H9 (cell line): Measurements from ENCODE around the gene OSM. TPM values are rescaled to one million over a fixed set of nuclear protein-coding genes. Genes with fewer than 3 reads are reported as not detected.

Source experiments
- DNase-seq: peaks from one replicate; pipeline ENCODE4 v3.0.0-alpha.2; 2017
- H2AFZ ChIP-seq: one replicate; pipeline ENCODE4 v1.6.1; 2013; ENCODE audit warnings: mild to moderate bottlenecking, low read length, control low read depth, moderate library complexity
- H2AK5ac ChIP-seq: 2 replicates; pipeline ENCODE4 v1.6.1; 2013; ENCODE audit warnings: low read length, control low read depth, mixed read lengths; ENCODE audit not compliant: insufficient read length
- H2BK120ac ChIP-seq: one replicate; pipeline ENCODE4 v1.6.1; 2013; ENCODE audit warnings: low read depth, mild to moderate bottlenecking, low read length, control low read depth, inconsistent platforms; ENCODE audit not compliant: poor library complexity, severe bottlenecking
- H2BK12ac ChIP-seq: 2 replicates; pipeline ENCODE4 v1.6.1; 2013; ENCODE audit warnings: low read length, control low read depth, mixed read lengths, low read depth; ENCODE audit not compliant: insufficient read length
- H2BK15ac ChIP-seq: 2 replicates; pipeline ENCODE4 v1.6.1; 2013; ENCODE audit warnings: low read depth, low read length, control low read depth
- H2BK20ac ChIP-seq: one replicate; pipeline ENCODE4 v1.6.1; 2013; ENCODE audit warnings: low read depth, mild to moderate bottlenecking, low read length, control low read depth, inconsistent platforms; ENCODE audit not compliant: poor library complexity, severe bottlenecking
- H2BK5ac ChIP-seq: 2 replicates; pipeline ENCODE4 v1.6.1; 2013; ENCODE audit warnings: low read length, control low read depth, mixed read lengths; ENCODE audit not compliant: insufficient read length
- H3K14ac ChIP-seq: 2 replicates; pipeline ENCODE4 v1.6.1; 2013; ENCODE audit warnings: low read length, control low read depth; ENCODE audit not compliant: insufficient read depth
- H3K18ac ChIP-seq: 2 replicates; pipeline ENCODE4 v1.6.1; 2013; ENCODE audit warnings: low read depth, mild to moderate bottlenecking, mixed read lengths, low read length, control low read depth; ENCODE audit not compliant: insufficient read length
- H3K23ac ChIP-seq: 2 replicates; pipeline ENCODE4 v1.6.1; 2013; ENCODE audit warnings: low read length, control low read depth, mixed read lengths, low read depth; ENCODE audit not compliant: insufficient read length
- H3K23me2 ChIP-seq: 2 replicates; pipeline ENCODE4 v1.6.1; 2013; ENCODE audit warnings: low read depth, mild to moderate bottlenecking, mixed read lengths, low read length, control low read depth; ENCODE audit not compliant: insufficient read length, poor library complexity, severe bottlenecking
- H3K27ac ChIP-seq: 2 replicates; pipeline ENCODE4 v1.5.1; 2013; ENCODE audit warnings: low read length, control low read depth, mixed read lengths, low read depth; ENCODE audit not compliant: insufficient read length
- H3K27me3 ChIP-seq: 2 replicates; pipeline ENCODE4 v1.6.1; 2013; ENCODE audit warnings: low read length, control low read depth, inconsistent platforms; ENCODE audit not compliant: insufficient read depth
- H3K4ac ChIP-seq: 2 replicates; pipeline ENCODE4 v1.6.1; 2013; ENCODE audit warnings: low read depth, mild to moderate bottlenecking, control low read depth, inconsistent platforms, low read length, moderate library complexity
- H3K4me1 ChIP-seq: 2 replicates; pipeline ENCODE4 v1.6.1; 2013; ENCODE audit warnings: low read length, control low read depth, inconsistent platforms; ENCODE audit not compliant: insufficient read depth
- H3K4me2 ChIP-seq: 2 replicates; pipeline ENCODE4 v1.6.1; 2013; ENCODE audit warnings: low read length, control low read depth, mixed read lengths; ENCODE audit not compliant: insufficient read length, insufficient read depth
- H3K56ac ChIP-seq: 2 replicates; pipeline ENCODE4 v1.6.1; 2013; ENCODE audit warnings: low read depth, mild to moderate bottlenecking, mixed read lengths, low read length, control low read depth; ENCODE audit not compliant: insufficient read length
- H3K79me1 ChIP-seq: 2 replicates; pipeline ENCODE4 v1.6.1; 2013; ENCODE audit warnings: low read depth, mild to moderate bottlenecking, moderate library complexity, low read length, control low read depth, inconsistent platforms; ENCODE audit not compliant: insufficient read depth, poor library complexity, severe bottlenecking
- H3K79me2 ChIP-seq: 2 replicates; pipeline ENCODE4 v1.6.1; 2013; ENCODE audit warnings: low read length, control low read depth, inconsistent platforms; ENCODE audit not compliant: insufficient read depth
- H3K9ac ChIP-seq: 2 replicates; pipeline ENCODE4 v1.6.1; 2013; ENCODE audit warnings: low read length, control low read depth, mixed read lengths; ENCODE audit not compliant: insufficient read length; ENCODE audit errors: extremely low read depth
- H3K9me3 ChIP-seq: one replicate; pipeline ENCODE4 v1.6.1; 2013; ENCODE audit warnings: low read depth, low read length, inconsistent platforms; ENCODE audit not compliant: control insufficient read depth
- H3T11ph ChIP-seq: one replicate; pipeline ENCODE4 v1.6.1; 2013; ENCODE audit warnings: mild to moderate bottlenecking, low read length, control low read depth, inconsistent platforms
- H4K20me1 ChIP-seq: one replicate; pipeline ENCODE4 v1.6.1; 2013; ENCODE audit not compliant: control insufficient read depth, insufficient read length, insufficient read depth
- H4K5ac ChIP-seq: 2 replicates; pipeline ENCODE4 v1.6.1; 2013; ENCODE audit warnings: low read depth, mild to moderate bottlenecking, mixed read lengths, low read length, control low read depth; ENCODE audit not compliant: insufficient read length
- H4K8ac ChIP-seq: replicated peaks from 2 replicates; pipeline ENCODE4 v1.6.1; 2013; ENCODE audit warnings: low read length, control low read depth, mixed read lengths, low read depth; ENCODE audit not compliant: insufficient read length
- H4K91ac ChIP-seq: 2 replicates; pipeline ENCODE4 v1.6.1; 2013; ENCODE audit warnings: low read depth, mild to moderate bottlenecking, moderate library complexity, mixed read lengths, low read length, control low read depth; ENCODE audit not compliant: insufficient read length
- H3K27ac Mint-ChIP-seq, 3 experiments: 2 replicates in 2 of 3; 3 replicates in 1 of 3; pipeline ENCODE4 v1.8.0; 2020 to 2021; ENCODE audit warnings: mixed read lengths in 3 of 3, mild to moderate bottlenecking in 1 of 3, moderate library complexity in 1 of 3
- H3K27me3 Mint-ChIP-seq: 2 replicates; pipeline ENCODE4 v1.8.0; 2021; ENCODE audit warnings: low read depth, mild to moderate bottlenecking, moderate library complexity, mixed read lengths
- H3K36me3 Mint-ChIP-seq, 3 experiments: 2 replicates in 2 of 3; 3 replicates in 1 of 3; pipeline ENCODE4 v1.8.0; 2020 to 2021; ENCODE audit warnings: low read depth in 3 of 3, mixed read lengths in 3 of 3; ENCODE audit not compliant: insufficient read depth in 1 of 3
- H3K4me1 Mint-ChIP-seq, 2 experiments: 2 replicates each; pipeline ENCODE4 v1.8.0; 2020; ENCODE audit warnings: mixed read lengths in 2 of 2
- H3K4me3 Mint-ChIP-seq, 2 experiments: 2 replicates in 1 of 2; 3 replicates in 1 of 2; pipeline ENCODE4 v1.8.0; 2020 to 2021; ENCODE audit warnings: mild to moderate bottlenecking in 2 of 2, mixed read lengths in 2 of 2, moderate library complexity in 1 of 2
- H3K9me3 Mint-ChIP-seq, 2 experiments: 2 replicates in 1 of 2; 3 replicates in 1 of 2; pipeline ENCODE4 v1.8.0; 2020; ENCODE audit warnings: mild to moderate bottlenecking in 2 of 2, mixed read lengths in 2 of 2, moderate library complexity in 1 of 2
- CTCF ChIP-seq: fragments of 200-600 bp; sonication (generic); conservative IDR thresholded peaks from 3 replicates; pipeline ENCODE4 v1.8.0; 2021; ENCODE audit warnings: antibody characterized with exemption, mild to moderate bottlenecking
- WGBS: extraction: QIAGEN DNeasy Blood & Tissue Kit; methylation state at CpG from one replicate; pipeline ENCODE4 v1.1.7; 2013; ENCODE audit warnings: missing lambda C conversion rate, low lambda C conversion rate, mixed read lengths; ENCODE audit not compliant: insufficient read length; ENCODE audit errors: extremely low coverage; 5-methylcytosine and 5-hydroxymethylcytosine counted together
- total RNA-seq: library from RNA; stranded (reverse); gene quantifications from 2 replicates; pipeline ENCODE4 v1.2.1, GENCODE V29; 2021

The OSM gene
- total RNA-seq, 1 experiment from 2014 or later, result not detected

DNA sequence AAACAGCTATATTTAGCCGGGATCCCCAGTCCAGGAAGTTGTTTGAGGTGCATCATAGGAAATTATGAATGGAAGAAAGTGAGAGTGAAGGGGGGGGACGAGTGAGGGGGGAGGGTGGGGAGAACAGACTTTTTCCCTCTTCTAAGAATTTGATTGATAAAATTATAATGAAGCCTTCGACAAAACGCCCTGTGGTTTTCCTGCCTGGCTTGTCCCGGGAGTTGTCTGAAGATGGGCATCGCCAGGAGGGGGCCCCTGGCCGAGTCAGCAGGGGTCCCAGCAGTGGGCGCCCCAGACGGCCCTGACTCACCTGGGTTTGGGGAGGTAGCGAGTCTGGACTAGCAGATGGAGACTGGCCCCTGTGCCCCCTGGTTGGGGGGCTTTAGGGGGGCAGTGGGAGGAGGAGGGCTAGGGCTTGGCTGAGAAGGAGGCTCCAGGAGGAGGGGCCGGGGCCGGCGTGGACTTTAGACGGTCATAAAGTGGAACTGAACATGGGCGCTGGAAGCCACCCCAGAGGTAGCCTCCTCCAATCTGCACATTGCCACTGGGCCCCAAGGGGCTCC is 19.8 kb downstream of the OSM start:
- no CpG with 5 or more reads among the region's 15 CpGs for WGBS
- H3K27me3 ChIP-seq, result no peaks in the 10 kb centered on the region
- no peak overlapping the region for H4K91ac ChIP-seq
- H3K23me2 ChIP-seq, result peaks cover 9% of the 10 kb centered on the region
- no peak overlapping the region for H2BK15ac ChIP-seq
- no peak overlapping the region for H3K27ac Mint-ChIP-seq
- H3K9ac ChIP-seq, result no peak overlapping the region
- H3K9me3 Mint-ChIP-seq, result no peaks in the 10 kb centered on the region
- no peak overlapping the region for H4K5ac ChIP-seq
- H2BK12ac ChIP-seq, result no peak overlapping the region
- no peak overlapping the region for H2AFZ ChIP-seq
- H4K20me1 ChIP-seq, result peaks cover 3% of the 10 kb centered on the region
- H3K79me1 ChIP-seq, result no peaks in the 10 kb centered on the region
- peaks cover 0 to 12% (median 7%) of the 10 kb centered on the region in 3 experiments; a peak in 4 of 7 replicates for H3K36me3 Mint-ChIP-seq
- H3K4me1 ChIP-seq, result no peaks in the 10 kb centered on the region
- peaks cover 28% of the 10 kb centered on the region in 2 experiments for H3K4me1 Mint-ChIP-seq
- peak overlapping the region; percentile 78 for H3K4me2 ChIP-seq
- no peaks in the 10 kb centered on the region for H3K79me2 ChIP-seq
- no peak overlapping the region for H3T11ph ChIP-seq
- H3K4me3 Mint-ChIP-seq, result peak overlapping the region; percentile 82 to 89
- no peak overlapping the region for H3K56ac ChIP-seq
- no peak overlapping the region for H2BK120ac ChIP-seq
- H3K27me3 Mint-ChIP-seq, result peaks cover 9% of the 10 kb centered on the region
- DNase-seq, result no peak
- no peak overlapping the region for H3K18ac ChIP-seq
- no peak overlapping the region for H2BK5ac ChIP-seq
- no peak overlapping the region for H2BK20ac ChIP-seq
- no peak for TF ChIP-seq CTCF
- H3K9me3 ChIP-seq, result no peaks in the 10 kb centered on the region
- H3K23ac ChIP-seq, result no peak overlapping the region
- H3K4ac ChIP-seq, result no peak overlapping the region
- no peak overlapping the region for H3K27ac ChIP-seq
- no peak overlapping the region for H2AK5ac ChIP-seq
- no peak overlapping the region for H4K8ac ChIP-seq
- no peak overlapping the region for H3K14ac ChIP-seq
